ENCODE measurements around the gene MBD6.
"Not testable (repeated sequence)": the region's sequence is repeated elsewhere in the genome, so short reads cannot be mapped to it uniquely, and the experiment has no call there.

MBD6 gene

GRCh38 chr12:57496822-57497221 is 25.8 kb upstream of the MBD6 start:
- TF ChIP-seq FOXP2 (optimal IDR thresholded peaks at IDR 0.05; ENCODE audit: control extremely low read depth, extremely low read length, insufficient read depth) (no peak), EZH2 (IDR thresholded peaks at IDR 0.05) (no peak), POLR2AphosphoS5 (IDR thresholded peaks at IDR 0.05; ENCODE audit: borderline replicate concordance, low read depth, low read length) (peak; percentile 30; the same call in 1 of the 2 replicates)
- Histone ChIP-seq H3K9ac (ENCODE audit: insufficient read length) (no peak overlapping the region), H3K9me3 (ENCODE audit: low read depth, low read length) (no peaks in the 10 kb centered on the region), H3K27ac (no peak overlapping the region), H3K36me3 (ENCODE audit: insufficient read depth, low read length) (peaks cover 72% of the 10 kb centered on the region), H3K4me3 (no peak overlapping the region)
- no peak for DNase-seq (ENCODE audit: low read depth, low spot score)

- H3K27ac ChIP-seq = no peak overlapping the region
Measured at GRCh38 chr12:57497223-57498131, 25.1 kb upstream of the MBD6 start.

GRCh38 chr12:57498132-57498502 is 24.5 kb upstream of the MBD6 start:
- no peak for DNase-seq (ENCODE audit: low read depth, low spot score)

More at GRCh38 chr12:57497223-57498131, 25.1 kb upstream of the MBD6 start:
- no peak for DNase-seq (ENCODE audit: low read depth, low spot score)
- Histone ChIP-seq H3K9ac (ENCODE audit: insufficient read length) (no peak overlapping the region), H3K9me3 (ENCODE audit: low read depth, low read length) (no peaks in the 10 kb centered on the region), H3K4me3 (no peak overlapping the region), H3K36me3 (ENCODE audit: insufficient read depth, low read length) (peaks cover 73% of the 10 kb centered on the region)
- TF ChIP-seq FOXP2 (optimal IDR thresholded peaks at IDR 0.05; ENCODE audit: control extremely low read depth, extremely low read length, insufficient read depth) (no peak), POLR2AphosphoS5 (IDR thresholded peaks at IDR 0.05; ENCODE audit: borderline replicate concordance, low read depth, low read length) (no peak)

GRCh38 chr12:57498571-57498970 is 24.1 kb upstream of the MBD6 start:
- no peak for TF ChIP-seq FOXP2 (optimal IDR thresholded peaks at IDR 0.05; ENCODE audit: control extremely low read depth, extremely low read length, insufficient read depth)
- no peak for TF ChIP-seq EZH2 (IDR thresholded peaks at IDR 0.05)
- no peak for TF ChIP-seq POLR2AphosphoS5 (IDR thresholded peaks at IDR 0.05; ENCODE audit: borderline replicate concordance, low read depth, low read length)
- Histone ChIP-seq H3K4me3 (no peak overlapping the region), H3K27ac (no peak overlapping the region), H3K9me3 (ENCODE audit: low read depth, low read length) (no peaks in the 10 kb centered on the region), H3K36me3 (ENCODE audit: insufficient read depth, low read length) (peaks cover 78% of the 10 kb centered on the region), H3K9ac (ENCODE audit: insufficient read length) (no peak overlapping the region)
- DNase-seq (ENCODE audit: low read depth, low spot score) = no peak

More at GRCh38 chr12:57498132-57498502, 24.5 kb upstream of the MBD6 start:
- peaks cover 74% of the 10 kb centered on the region for H3K36me3 ChIP-seq (ENCODE audit: insufficient read depth, low read length)
- H3K9ac ChIP-seq (ENCODE audit: insufficient read length) = no peak overlapping the region
- TF ChIP-seq FOXP2 (optimal IDR thresholded peaks at IDR 0.05; ENCODE audit: control extremely low read depth, extremely low read length, insufficient read depth) (no peak), POLR2AphosphoS5 (IDR thresholded peaks at IDR 0.05; ENCODE audit: borderline replicate concordance, low read depth, low read length) (no peak), EZH2 (IDR thresholded peaks at IDR 0.05) (no peak)
- no peak overlapping the region for H3K27ac ChIP-seq
- no peak overlapping the region for H3K4me3 ChIP-seq
- no peaks in the 10 kb centered on the region for H3K9me3 ChIP-seq (ENCODE audit: low read depth, low read length)

DNA sequence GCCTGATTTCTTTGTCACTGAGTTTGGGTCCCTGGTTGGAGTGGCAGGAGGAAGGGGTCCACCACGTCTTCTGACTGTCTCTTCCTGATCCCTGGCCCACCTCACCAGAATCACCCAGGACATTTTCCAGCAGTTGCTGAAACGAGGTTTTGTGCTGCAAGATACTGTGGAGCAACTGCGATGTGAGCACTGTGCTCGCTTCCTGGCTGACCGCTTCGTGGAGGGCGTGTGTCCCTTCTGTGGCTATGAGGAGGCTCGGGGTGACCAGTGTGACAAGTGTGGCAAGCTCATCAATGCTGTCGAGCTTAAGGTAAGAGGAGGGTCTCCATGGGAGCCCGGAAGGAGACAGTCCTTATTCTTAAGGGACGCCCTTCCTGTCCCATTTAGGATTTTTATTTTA is 22.4 kb upstream of the MBD6 start:
- no peak for TF ChIP-seq FOXP2 (optimal IDR thresholded peaks at IDR 0.05; ENCODE audit: control extremely low read depth, extremely low read length, insufficient read depth)
- TF ChIP-seq EZH2 (IDR thresholded peaks at IDR 0.05) = no peak
- TF ChIP-seq POLR2AphosphoS5 (IDR thresholded peaks at IDR 0.05; ENCODE audit: borderline replicate concordance, low read depth, low read length) = no peak
- H3K9ac ChIP-seq (ENCODE audit: insufficient read length) = no peak overlapping the region
- H3K36me3 ChIP-seq (ENCODE audit: insufficient read depth, low read length) = peaks cover 90% of the 10 kb centered on the region
- no peak overlapping the region for H3K27ac ChIP-seq
- H3K9me3 ChIP-seq (ENCODE audit: low read depth, low read length) = no peaks in the 10 kb centered on the region
- DNase-seq (ENCODE audit: low read depth, low spot score) = no peak
- no peak overlapping the region for H3K4me3 ChIP-seq

DNA sequence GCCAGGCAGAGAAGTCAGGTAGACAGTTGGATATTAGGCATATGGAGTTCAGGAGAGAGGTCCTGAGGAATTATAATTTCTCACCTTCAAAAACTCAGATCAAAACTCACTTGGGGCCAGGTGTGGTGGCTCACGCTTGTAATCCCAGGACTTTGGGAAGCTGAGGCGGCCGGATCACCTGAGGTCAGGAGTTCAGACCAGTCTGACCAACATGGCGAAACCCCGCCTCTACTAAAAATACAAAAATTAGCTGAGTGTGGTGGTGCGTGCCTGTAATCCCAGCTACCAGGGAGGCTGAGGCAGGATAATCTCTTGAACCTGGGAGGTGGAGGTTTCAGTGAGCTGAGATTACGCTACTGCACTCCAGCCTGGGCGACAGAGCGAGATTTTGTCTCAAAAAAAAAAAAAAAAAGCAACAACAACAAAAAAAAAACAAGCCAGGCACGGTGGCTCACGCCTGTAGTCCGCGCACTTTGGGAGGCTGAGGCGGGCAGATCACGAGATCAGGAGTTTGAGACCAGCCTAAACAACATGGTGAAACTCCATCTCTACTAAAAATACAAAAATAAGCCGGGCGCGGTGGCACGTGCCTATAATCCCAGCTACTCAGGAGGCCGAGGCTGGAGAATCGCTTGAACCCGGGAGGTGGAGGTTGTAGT is 20.2 kb upstream of the MBD6 start:
- not testable (repeated sequence) for H3K9ac ChIP-seq (ENCODE audit: insufficient read length); H3K27ac ChIP-seq; H3K9me3 ChIP-seq (ENCODE audit: low read depth, low read length); DNase-seq (ENCODE audit: low read depth, low spot score); H3K4me3 ChIP-seq
- peaks cover 87% of the 10 kb centered on the region for H3K36me3 ChIP-seq (ENCODE audit: insufficient read depth, low read length)

DNA sequence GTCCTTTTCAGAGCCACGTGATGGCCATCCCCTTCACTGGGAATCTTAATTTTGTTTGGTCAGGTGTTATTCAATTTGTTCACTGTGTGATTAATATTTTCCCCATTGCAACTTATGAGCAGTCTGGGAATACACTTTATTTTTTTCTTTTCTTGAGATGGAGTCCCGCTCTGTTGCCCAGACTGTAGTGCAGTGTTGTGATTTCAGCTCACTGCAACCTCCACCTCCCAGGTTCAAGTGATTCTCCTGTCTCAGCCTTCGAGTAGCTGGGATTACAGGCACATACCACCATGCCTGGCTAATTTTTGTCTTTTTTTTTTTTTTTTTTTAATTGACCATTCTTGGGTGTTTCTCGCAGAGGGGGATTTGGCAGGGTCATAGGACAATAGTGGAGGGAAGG is 16.1 kb upstream of the MBD6 start:
- H3K9me3 ChIP-seq (ENCODE audit: low read depth, low read length); DNase-seq (ENCODE audit: low read depth, low spot score); H3K9ac ChIP-seq (ENCODE audit: insufficient read length); H3K4me3 ChIP-seq; H3K27ac ChIP-seq: not testable (repeated sequence)
- H3K36me3 ChIP-seq (ENCODE audit: insufficient read depth, low read length) = peaks cover 80% of the 10 kb centered on the region

- not testable (repeated sequence) for H3K9me3 ChIP-seq (ENCODE audit: low read depth, low read length); H3K4me3 ChIP-seq; H3K9ac ChIP-seq (ENCODE audit: insufficient read length); DNase-seq (ENCODE audit: low read depth, low spot score); H3K27ac ChIP-seq
- peaks cover 80% of the 10 kb centered on the region for H3K36me3 ChIP-seq (ENCODE audit: insufficient read depth, low read length)
Measured at GRCh38 chr12:57507796-57508195, 14.8 kb upstream of the MBD6 start.

DNA sequence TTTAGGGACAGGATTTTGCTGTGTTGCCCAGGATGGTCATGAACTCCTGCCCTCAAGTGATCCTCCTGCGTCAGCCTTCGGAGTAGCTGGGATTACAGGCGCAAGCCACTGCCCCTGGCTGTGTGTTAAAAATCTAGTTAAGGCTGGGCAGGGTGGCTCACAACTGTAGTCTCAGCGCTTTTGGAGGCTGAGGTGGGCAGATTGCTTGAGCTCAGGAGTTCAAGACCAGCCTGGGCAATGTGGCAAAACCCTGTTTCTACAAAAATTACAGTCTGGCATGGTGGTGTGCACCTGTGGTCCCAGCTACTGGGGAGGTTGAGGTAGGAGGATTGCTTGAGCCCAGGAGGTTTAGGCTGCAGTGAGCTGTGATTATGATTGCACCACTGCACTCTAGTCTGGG is 11.5 kb upstream of the MBD6 start:
- H3K27ac ChIP-seq = no peak overlapping the region
- DNase-seq (ENCODE audit: low read depth, low spot score) = no peak
- peaks cover 80% of the 10 kb centered on the region for H3K36me3 ChIP-seq (ENCODE audit: insufficient read depth, low read length)
- TF ChIP-seq FOXP2 (optimal IDR thresholded peaks at IDR 0.05; ENCODE audit: control extremely low read depth, extremely low read length, insufficient read depth) (no peak), POLR2AphosphoS5 (IDR thresholded peaks at IDR 0.05; ENCODE audit: borderline replicate concordance, low read depth, low read length) (no peak), EZH2 (IDR thresholded peaks at IDR 0.05) (no peak)
- no peak overlapping the region for H3K4me3 ChIP-seq
- no peaks in the 10 kb centered on the region for H3K9me3 ChIP-seq (ENCODE audit: low read depth, low read length)
- H3K9ac ChIP-seq (ENCODE audit: insufficient read length) = no peak overlapping the region
